ENCODE results near the gene C1orf87. TPM values are rescaled to one million over a fixed set of nuclear protein-coding genes. Genes with fewer than 3 reads are reported as not detected.
"Not testable (repeated sequence)": the region's sequence is repeated elsewhere in the genome, so short reads cannot be mapped to it uniquely, and the experiment has no call there.

Gene C1orf87
- total RNA-seq, 4 donors from 2014 or later: not detected

DNA sequence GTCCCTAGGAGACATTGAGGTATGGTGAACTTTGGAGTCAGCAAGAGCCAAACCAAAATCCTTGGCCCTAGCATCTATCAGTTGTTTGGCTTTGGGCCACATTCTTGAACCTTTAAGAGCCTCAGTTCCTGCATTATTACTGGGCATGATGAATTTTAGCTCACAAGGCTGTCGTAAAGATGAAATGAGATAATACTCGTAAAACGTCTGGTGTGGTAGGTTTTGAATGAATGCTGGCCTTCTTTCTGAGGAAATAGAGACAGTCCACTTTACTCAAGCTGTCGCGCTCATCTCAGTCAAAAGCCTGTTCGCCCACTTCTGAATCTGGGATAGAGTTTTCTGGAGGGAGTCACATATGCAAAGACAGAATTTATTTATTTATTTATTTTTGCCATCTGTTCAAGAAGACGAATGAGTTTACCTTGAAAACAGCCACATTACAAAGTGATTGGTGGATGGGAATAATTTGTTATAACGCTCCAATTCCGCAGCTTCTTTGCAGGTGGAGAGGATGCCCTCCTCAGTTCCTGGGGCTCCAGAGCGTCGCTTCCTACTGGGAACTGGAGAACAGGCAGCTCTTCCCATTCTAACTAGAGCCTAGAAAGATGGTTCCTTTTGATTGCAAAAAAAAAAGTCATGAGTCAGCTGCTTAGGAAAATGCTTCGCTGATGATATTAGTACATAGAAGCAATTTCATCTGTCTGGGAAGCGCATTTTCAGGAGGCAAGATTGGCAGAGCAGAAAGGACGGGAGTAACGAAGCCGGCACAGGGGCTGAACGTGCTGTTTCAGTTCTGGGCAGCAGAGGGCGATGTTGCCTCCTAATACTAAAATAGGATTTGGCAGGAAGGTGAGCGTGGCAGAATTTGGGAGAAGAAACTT, 97.1 kb downstream of the C1orf87 start:
- DNase-seq (ENCODE audit: low spot score) (peak; percentile 73), ATAC-seq (ENCODE audit: low FRiP score) (peak; percentile 62)
- TF ChIP-seq, protein P1, sequence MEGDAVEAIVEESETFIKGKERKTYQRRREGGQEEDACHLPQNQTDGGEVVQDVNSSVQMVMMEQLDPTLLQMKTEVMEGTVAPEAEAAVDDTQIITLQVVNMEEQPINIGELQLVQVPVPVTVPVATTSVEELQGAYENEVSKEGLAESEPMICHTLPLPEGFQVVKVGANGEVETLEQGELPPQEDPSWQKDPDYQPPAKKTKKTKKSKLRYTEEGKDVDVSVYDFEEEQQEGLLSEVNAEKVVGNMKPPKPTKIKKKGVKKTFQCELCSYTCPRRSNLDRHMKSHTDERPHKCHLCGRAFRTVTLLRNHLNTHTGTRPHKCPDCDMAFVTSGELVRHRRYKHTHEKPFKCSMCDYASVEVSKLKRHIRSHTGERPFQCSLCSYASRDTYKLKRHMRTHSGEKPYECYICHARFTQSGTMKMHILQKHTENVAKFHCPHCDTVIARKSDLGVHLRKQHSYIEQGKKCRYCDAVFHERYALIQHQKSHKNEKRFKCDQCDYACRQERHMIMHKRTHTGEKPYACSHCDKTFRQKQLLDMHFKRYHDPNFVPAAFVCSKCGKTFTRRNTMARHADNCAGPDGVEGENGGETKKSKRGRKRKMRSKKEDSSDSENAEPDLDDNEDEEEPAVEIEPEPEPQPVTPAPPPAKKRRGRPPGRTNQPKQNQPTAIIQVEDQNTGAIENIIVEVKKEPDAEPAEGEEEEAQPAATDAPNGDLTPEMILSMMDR (IDR thresholded peaks at IDR 0.05): no peak

DNA sequence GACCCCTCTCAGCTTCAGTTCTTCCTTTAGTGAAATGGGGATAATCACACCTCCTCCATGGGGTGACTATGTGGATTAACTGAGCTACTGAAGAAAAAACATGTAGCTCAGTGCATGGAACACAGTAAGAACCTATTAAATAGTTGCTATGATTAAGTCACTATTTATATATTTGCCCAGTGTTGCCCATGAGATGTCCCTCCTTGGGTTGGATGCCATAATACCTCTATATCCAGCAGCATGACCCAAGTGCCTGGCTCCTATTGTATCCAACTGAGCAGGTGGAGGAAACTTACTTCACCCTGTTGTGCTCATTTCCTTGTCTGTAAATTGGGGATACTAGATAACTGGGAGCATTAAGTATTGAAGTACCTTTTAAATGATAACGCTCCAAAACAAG, 99.9 kb downstream of the C1orf87 start:
- TF ChIP-seq, protein P1 (IDR thresholded peaks at IDR 0.05): no peak
- DNase-seq (ENCODE audit: low spot score): no peak
- ATAC-seq (ENCODE audit: low FRiP score): no peak

GRCh38 chr1:59972216-59972927, 101.2 kb downstream of the C1orf87 start:
- DNase-seq (ENCODE audit: low spot score): no peak
- ATAC-seq (ENCODE audit: low FRiP score): no peak
- TF ChIP-seq, protein P1 (IDR thresholded peaks at IDR 0.05): no peak

- TF ChIP-seq, protein P1 (IDR thresholded peaks at IDR 0.05): peak in 1 of 3 donors; percentile 53
- peak; percentile 65 for ATAC-seq (ENCODE audit: low FRiP score)
- DNase-seq (ENCODE audit: low spot score): peak; percentile 41
Measured at GRCh38 chr1:59971464-59971911, 102.1 kb downstream of the C1orf87 start.

GRCh38 chr1:59969542-59970175, 103.9 kb downstream of the C1orf87 start:
- DNase-seq (ENCODE audit: low spot score); ATAC-seq (ENCODE audit: low FRiP score): not testable (repeated sequence)

- DNase-seq (ENCODE audit: low spot score); ATAC-seq (ENCODE audit: low FRiP score): not testable (repeated sequence)
Measured at GRCh38 chr1:59968746-59969145, 104.8 kb downstream of the C1orf87 start.

DNA sequence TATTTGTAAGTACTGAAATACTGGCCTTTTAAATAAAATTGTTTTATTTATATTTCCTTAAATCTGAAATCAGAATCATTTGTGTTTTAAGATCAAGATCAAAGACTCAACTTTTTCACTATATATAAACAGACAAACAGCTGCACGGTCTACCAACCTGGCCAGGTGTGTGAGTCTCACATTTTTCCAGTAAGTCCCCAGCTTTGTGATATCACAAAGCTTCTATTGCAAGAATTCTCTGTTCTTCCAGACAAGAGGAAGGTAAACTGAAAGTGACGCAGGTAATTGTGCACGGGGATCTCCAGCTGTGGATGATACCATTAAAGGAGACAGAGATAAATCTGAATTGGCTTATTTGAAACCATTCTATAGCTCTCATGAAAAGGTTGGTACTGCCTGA, 105.8 kb downstream of the C1orf87 start:
- ATAC-seq (ENCODE audit: low FRiP score): no peak
- TF ChIP-seq, protein P1 (IDR thresholded peaks at IDR 0.05): no peak

More for the DNA sequence above, 105.8 kb downstream of the C1orf87 start:
- DNase-seq (ENCODE audit: low spot score): no peak
